ENCODE measurements around the gene ZNF445. TPM values are rescaled to one million over a fixed set of nuclear protein-coding genes. Genes with fewer than 3 reads are reported as not detected.
"Not testable (repeated sequence)": the region's sequence is repeated elsewhere in the genome, so short reads cannot be mapped to it uniquely, and the experiment has no call there.

ZNF445 gene
- total RNA-seq, 3 donors from 2014 or later: 5.8 to 8.9 (median 7.2) TPM

DNA sequence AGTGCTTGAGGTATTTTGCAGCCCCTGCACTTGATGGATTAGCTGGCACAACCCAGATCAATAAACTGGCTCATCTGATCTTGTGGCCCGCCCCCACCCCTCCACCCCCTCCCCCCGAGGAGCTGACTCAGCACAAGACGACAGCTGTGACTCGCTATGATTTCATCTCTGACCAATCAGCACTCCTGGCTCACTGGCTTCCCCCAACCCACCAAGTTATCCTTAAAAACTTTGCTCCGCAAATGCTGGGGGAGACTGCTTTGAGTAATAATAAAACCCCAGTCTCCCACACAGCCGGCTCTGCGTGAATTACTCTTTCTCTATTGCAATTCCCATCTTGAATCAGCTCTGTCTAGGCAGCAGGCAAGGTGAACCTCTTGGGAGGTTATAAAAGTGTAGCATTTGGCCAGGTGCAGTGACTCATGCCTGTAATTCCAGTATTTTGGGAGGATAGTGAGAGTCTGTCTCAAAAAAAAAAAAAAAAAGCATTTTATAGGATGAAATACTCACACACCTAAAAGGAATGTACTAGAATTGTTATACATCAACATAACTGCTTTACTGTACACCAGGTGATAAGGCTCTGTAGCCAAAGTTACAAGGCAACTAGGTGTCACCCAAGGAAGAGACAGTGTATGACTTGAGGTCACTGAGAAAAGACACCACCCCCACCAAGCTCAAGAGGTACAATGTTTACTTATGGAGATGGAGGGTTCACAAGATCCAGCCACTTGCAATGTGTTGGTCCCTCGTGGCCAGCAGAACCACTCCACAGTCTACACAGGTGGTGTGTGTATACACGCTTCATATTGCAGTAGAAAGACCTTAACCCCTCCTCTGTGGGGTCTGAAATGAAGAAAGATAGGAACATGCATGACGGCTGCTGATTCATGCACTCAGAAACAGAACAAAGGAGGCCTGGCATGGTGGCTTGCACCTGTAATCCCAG lies 8.6 kb downstream of the ZNF445 start:
- no peaks in the 10 kb centered on the region for H3K36me3 ChIP-seq
- intact Hi-C loops (cut with DNase I; ENCODE audit: low total_unique reads): no loop called here
- no peak overlapping the region for H3K4me3 ChIP-seq
- TF ChIP-seq POLR2AphosphoS5 (IDR thresholded peaks at IDR 0.05) (no peak), CTCF (IDR thresholded peaks at IDR 0.05) (no peak), POLR2A (IDR thresholded peaks at IDR 0.05) (no peak)
- H3K27ac ChIP-seq: no peak overlapping the region
- no peaks in the 10 kb centered on the region for H3K9me3 ChIP-seq
- no peaks in the 10 kb centered on the region for H3K4me1 ChIP-seq
- no peaks in the 10 kb centered on the region for H3K27me3 ChIP-seq
- no peak for DNase-seq (ENCODE audit: low spot score in 2 of 2)

DNA sequence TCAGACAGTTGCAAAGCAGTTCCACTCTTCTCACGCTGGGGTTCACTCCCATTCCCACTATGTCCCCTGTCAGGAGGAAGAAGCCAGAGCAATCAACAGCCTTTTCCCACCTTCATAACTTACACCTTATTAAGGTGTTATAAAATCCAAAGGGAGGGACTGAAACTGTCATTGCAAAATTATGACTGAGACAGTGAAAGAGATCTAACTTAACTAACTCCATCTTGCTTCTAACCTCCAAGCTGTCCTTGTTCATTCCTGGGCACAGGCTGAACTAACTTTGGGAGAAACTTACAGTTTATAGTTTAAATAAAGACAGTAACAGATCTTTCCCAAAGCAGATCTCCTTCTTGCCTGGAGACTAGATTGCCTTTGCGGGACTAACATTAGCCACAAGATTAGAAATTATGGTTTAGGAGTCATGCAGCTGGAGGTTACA lies 9.4 kb downstream of the ZNF445 start:
- H3K36me3 ChIP-seq; intact Hi-C loops (cut with DNase I; ENCODE audit: low total_unique reads); H3K27me3 ChIP-seq; H3K4me1 ChIP-seq; H3K9me3 ChIP-seq; H3K27ac ChIP-seq; H3K4me3 ChIP-seq; DNase-seq (ENCODE audit: low spot score in 2 of 2): not testable (repeated sequence)

- H3K4me1 ChIP-seq: no peaks in the 10 kb centered on the region
- intact Hi-C loops (cut with DNase I; ENCODE audit: low total_unique reads): no loop called here
- no peaks in the 10 kb centered on the region for H3K9me3 ChIP-seq
- no peaks in the 10 kb centered on the region for H3K36me3 ChIP-seq
- H3K27ac ChIP-seq: no peak overlapping the region
- TF ChIP-seq POLR2AphosphoS5 (IDR thresholded peaks at IDR 0.05): no peak
- no peak for TF ChIP-seq POLR2A (IDR thresholded peaks at IDR 0.05)
- no peak for TF ChIP-seq CTCF (IDR thresholded peaks at IDR 0.05)
- H3K4me3 ChIP-seq: no peak overlapping the region
- DNase-seq (ENCODE audit: low spot score in 2 of 2): no peak
- H3K27me3 ChIP-seq: no peaks in the 10 kb centered on the region
Observed at GRCh38 chr3:44467241-44467640, 10.2 kb downstream of the ZNF445 start.

DNA sequence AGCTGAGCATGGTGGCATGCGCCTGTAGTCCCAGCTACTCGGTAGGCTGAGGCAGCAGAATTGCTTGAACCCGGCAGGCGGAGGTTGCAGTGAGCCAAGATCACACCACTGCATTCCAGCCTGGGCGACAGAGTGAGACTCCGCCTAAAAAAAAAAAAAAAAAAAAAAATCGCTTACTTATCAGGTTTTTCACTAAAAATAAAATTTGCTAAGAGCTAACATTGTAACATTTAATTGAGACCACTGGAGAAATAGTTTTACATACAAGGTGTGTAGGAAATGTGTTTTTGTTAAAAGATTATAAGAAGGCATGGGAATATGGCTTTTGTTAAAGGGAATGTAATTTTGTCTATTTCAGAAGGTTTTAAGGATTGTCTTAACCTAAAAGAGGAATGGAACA lies 12.6 kb downstream of the ZNF445 start:
- intact Hi-C loops (cut with DNase I; ENCODE audit: low total_unique reads); H3K4me1 ChIP-seq; H3K27me3 ChIP-seq; H3K36me3 ChIP-seq; DNase-seq (ENCODE audit: low spot score in 2 of 2); H3K4me3 ChIP-seq; H3K27ac ChIP-seq: not testable (repeated sequence)
- H3K9me3 ChIP-seq: peaks cover 15 to 18% of the 10 kb centered on the region in 2 donors

DNA sequence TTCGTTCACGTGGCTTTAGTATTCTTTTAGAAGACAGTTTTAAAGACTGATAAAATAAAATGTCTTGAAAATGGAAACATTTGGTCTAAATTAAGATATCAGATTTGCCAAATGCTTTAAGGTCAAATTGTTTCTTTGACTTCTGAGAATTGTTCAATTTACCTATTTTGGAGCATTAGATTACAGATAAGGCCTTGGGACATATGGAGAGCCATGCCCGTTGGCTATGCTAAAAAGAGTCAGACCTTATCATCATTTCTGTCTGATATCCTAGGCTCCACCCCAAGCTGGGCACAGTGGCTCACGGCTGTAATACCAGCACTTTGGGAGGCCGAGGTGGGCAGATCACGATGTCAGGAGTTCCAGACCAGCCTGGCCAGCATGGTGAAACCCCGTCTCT lies 13.0 kb downstream of the ZNF445 start:
- Histone ChIP-seq H3K36me3 (no peaks in the 10 kb centered on the region), H3K9me3 (peaks cover 18 to 23% of the 10 kb centered on the region in 2 donors), H3K4me1 (no peaks in the 10 kb centered on the region), H3K4me3 (no peak overlapping the region), H3K27ac (no peak overlapping the region), H3K27me3 (no peaks in the 10 kb centered on the region)
- TF ChIP-seq POLR2AphosphoS5 (IDR thresholded peaks at IDR 0.05): no peak
- TF ChIP-seq CTCF (IDR thresholded peaks at IDR 0.05): no peak
- TF ChIP-seq POLR2A (IDR thresholded peaks at IDR 0.05): no peak
- no peak for DNase-seq (ENCODE audit: low spot score in 2 of 2)
- intact Hi-C loops (cut with DNase I; ENCODE audit: low total_unique reads): no loop called here

DNA sequence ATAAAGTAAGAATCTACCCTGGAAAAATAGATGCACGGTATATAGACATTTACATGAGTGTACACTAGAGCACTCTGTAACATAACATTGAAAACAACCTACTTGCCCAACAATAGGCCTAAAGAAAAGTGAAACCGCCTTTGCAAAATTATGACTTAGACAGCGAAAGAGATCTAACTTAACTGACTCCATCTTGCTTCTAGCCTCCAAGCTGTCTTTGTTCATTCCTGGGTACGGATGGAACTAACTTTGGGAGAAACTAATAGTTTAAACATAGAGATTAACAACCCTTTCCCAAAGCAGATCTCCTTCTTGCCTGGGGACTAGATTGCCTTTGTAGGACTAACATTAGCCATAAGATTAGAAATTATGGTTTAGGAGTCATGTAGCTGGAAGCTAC lies 17.4 kb downstream of the ZNF445 start:
- DNase-seq (ENCODE audit: low spot score in 2 of 2); H3K4me3 ChIP-seq; H3K4me1 ChIP-seq; H3K27ac ChIP-seq; intact Hi-C loops (cut with DNase I; ENCODE audit: low total_unique reads); H3K27me3 ChIP-seq: not testable (repeated sequence)
- H3K9me3 ChIP-seq: peaks cover 18 to 26% of the 10 kb centered on the region in 2 donors
- peaks cover 10% of the 10 kb centered on the region for H3K36me3 ChIP-seq
